Upper lobe of right lung (tissue), 1 donor: ENCODE data around the gene CD8B2. TPM values are rescaled to one million over a fixed set of nuclear protein-coding genes. Genes with fewer than 3 reads are reported as not detected.
A peak's percentile ranks its signal among the peaks of the same experiment; 100 is the strongest.

Experiments used
- ATAC-seq: fragments of 200-7000 bp; cut with Tn5 transposase; one replicate; pipeline ENCODE4 v1.9.1; 2020; ENCODE audit warnings: mild to moderate bottlenecking, moderate library complexity
- DNase-seq: peaks from one replicate; pipeline ENCODE4 v3.0.0-alpha.2; 2020
- H3K27ac ChIP-seq: fragments of 200-600 bp; one replicate; pipeline ENCODE4 v1.8.0; 2022
- H3K27me3 ChIP-seq: fragments of 200-600 bp; one replicate; pipeline ENCODE4 v1.8.0; 2022; ENCODE audit warnings: mild to moderate bottlenecking
- H3K36me3 ChIP-seq: fragments of 200-600 bp; one replicate; pipeline ENCODE4 v1.8.0; 2022
- H3K4me1 ChIP-seq: fragments of 200-600 bp; one replicate; pipeline ENCODE4 v1.8.0; 2022
- H3K4me3 ChIP-seq: fragments of 200-600 bp; one replicate; pipeline ENCODE4 v1.8.0; 2022; ENCODE audit warnings: mild to moderate bottlenecking
- H3K9me3 ChIP-seq: fragments of 200-600 bp; one replicate; pipeline ENCODE4 v1.8.0; 2022
- CTCF ChIP-seq: fragments of 200-600 bp; IDR thresholded peaks from one replicate; pipeline ENCODE4 v1.8.0; 2022; ENCODE audit warnings: antibody characterized with exemption
- intact Hi-C: fragments of 100-400 bp; cut with DNase I; formaldehyde crosslinking; loops from one replicate; pipeline ENCODE4 v1.11.0; 2022
- total RNA-seq: library from RNA; stranded (reverse); fragmentation: NEBNext Ultra II Directional; extraction: Animal tissue kit (Norgen Biotek cat#: 25700); gene quantifications from one replicate; pipeline ENCODE4 v1.2.1, GENCODE V29; 2021
- donor health status: DM: no; HTN: yes; CAD: no; lungs with severe emphysema.

Gene CD8B2
- total RNA-seq, 1 donor from 2014 or later: not detected

DNA sequence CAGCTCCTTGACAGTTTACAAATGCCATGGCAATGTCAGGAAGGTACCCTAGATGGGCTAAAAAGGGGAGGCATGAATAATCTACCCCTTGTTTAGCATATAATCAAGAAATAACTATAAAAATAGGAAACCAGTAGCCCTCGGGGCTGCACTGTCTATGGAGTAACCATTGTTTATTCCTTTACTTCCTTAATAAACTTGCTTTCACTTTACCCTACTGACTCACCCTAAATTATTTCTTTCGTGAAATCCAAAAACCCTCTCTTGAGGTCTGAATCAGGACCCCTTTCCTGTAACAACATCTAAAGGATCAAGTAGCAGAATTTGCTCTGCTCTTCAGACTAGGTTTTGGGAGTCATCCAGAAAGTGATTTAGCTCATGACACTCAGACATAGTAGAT, 43.7 kb downstream of the CD8B2 start:
- no peak for TF ChIP-seq CTCF
- H3K27ac ChIP-seq: no peak overlapping the region
- H3K4me1 ChIP-seq: no peaks in the 10 kb centered on the region
- H3K36me3 ChIP-seq: no peaks in the 10 kb centered on the region
- H3K9me3 ChIP-seq: no peaks in the 10 kb centered on the region
- H3K27me3 ChIP-seq: no peaks in the 10 kb centered on the region
- intact Hi-C loops: no loop called here
- H3K4me3 ChIP-seq: no peak overlapping the region
- DNase-seq (no peak), ATAC-seq (no peak)

- Histone ChIP-seq H3K36me3 (no peaks in the 10 kb centered on the region), H3K4me3 (no peak overlapping the region), H3K4me1 (no peaks in the 10 kb centered on the region), H3K27ac (no peak overlapping the region), H3K27me3 (no peaks in the 10 kb centered on the region), H3K9me3 (no peaks in the 10 kb centered on the region)
- TF ChIP-seq CTCF: no peak
- intact Hi-C loops: no loop called here
- DNase-seq: no peak
- no peak for ATAC-seq
Measured at GRCh38 chr2:106531676-106532214, 44.6 kb downstream of the CD8B2 start.

- Histone ChIP-seq H3K4me3 (no peak overlapping the region), H3K4me1 (no peaks in the 10 kb centered on the region), H3K27ac (no peak overlapping the region), H3K36me3 (no peaks in the 10 kb centered on the region), H3K27me3 (no peaks in the 10 kb centered on the region), H3K9me3 (no peaks in the 10 kb centered on the region)
- intact Hi-C loops: no loop called here
- DNase-seq (no peak), ATAC-seq (no peak)
- TF ChIP-seq CTCF: no peak
Measured at GRCh38 chr2:106532236-106532635, 45.1 kb downstream of the CD8B2 start.

GRCh38 chr2:106534471-106534870, 47.3 kb downstream of the CD8B2 start:
- no peaks in the 10 kb centered on the region for H3K4me1 ChIP-seq
- no peak overlapping the region for H3K27ac ChIP-seq
- DNase-seq (no peak), ATAC-seq (no peak)
- no peaks in the 10 kb centered on the region for H3K9me3 ChIP-seq
- no peak for TF ChIP-seq CTCF
- H3K27me3 ChIP-seq: no peaks in the 10 kb centered on the region
- no peak overlapping the region for H3K4me3 ChIP-seq
- intact Hi-C loops: no loop called here
- H3K36me3 ChIP-seq: no peaks in the 10 kb centered on the region

DNA sequence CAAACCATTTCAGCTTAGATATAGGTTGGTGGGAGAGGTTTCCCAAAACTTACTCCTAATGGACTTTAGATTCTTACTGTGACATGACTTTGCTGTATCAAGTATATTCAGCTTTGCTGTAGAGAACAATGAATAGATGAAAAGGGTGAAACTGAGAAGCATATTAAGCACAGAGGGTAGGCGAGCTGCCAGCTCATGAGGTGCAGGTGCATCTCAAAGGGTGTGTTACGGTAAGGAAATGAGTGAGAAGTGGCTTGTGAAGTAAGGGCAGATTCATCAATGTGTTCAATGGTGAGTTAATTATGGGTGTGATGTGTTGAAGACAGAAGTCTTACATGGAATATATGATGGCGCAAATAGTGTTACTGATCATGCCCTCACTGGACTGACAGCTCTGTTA, 49.3 kb downstream of the CD8B2 start:
- DNase-seq (no peak), ATAC-seq (no peak)
- Histone ChIP-seq H3K4me1 (no peaks in the 10 kb centered on the region), H3K4me3 (no peak overlapping the region), H3K9me3 (no peaks in the 10 kb centered on the region), H3K36me3 (no peaks in the 10 kb centered on the region), H3K27ac (no peak overlapping the region), H3K27me3 (no peaks in the 10 kb centered on the region)
- no peak for TF ChIP-seq CTCF
- intact Hi-C loops: no loop called here

DNA sequence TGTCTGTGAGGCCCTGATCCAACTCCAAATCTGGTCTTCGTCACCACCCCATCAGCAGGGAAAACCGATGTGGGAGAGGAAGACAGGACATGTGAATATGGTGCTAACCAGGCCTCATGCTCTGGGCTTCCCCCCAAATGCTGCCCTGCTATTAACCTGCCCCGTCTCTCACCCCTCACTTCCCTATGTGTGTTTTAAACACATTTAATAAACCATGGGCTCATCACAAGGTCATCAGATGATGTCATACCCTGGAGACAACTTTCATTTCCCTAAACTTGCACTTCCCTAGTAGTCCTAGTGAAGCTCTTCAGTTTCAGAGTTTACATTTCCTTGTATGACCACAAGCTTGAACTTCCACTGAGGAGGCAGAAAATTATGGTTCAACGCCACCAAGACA, 49.9 kb downstream of the CD8B2 start:
- H3K9me3 ChIP-seq: no peaks in the 10 kb centered on the region
- H3K36me3 ChIP-seq: no peaks in the 10 kb centered on the region
- intact Hi-C loops: no loop called here
- no peak for TF ChIP-seq CTCF
- H3K4me1 ChIP-seq: no peaks in the 10 kb centered on the region
- DNase-seq (no peak), ATAC-seq (peak; percentile 90)
- no peaks in the 10 kb centered on the region for H3K27me3 ChIP-seq
- no peak overlapping the region for H3K4me3 ChIP-seq
- peak overlapping the region; percentile 58 for H3K27ac ChIP-seq
